Neural cell (in vitro differentiated cells): ENCODE measurements around the gene VWA3A.

Experiments used
- EP300 ChIP-seq: fragments of 450-650 bp; conservative IDR thresholded peaks from 2 replicates; pipeline ENCODE4 v1.6.1; 2014; ENCODE audit warnings: antibody characterized with exemption, mild to moderate bottlenecking, moderate library complexity; ENCODE audit not compliant: poor library complexity, severe bottlenecking
- EZH2 ChIP-seq: fragments of 200-600, 300-800 bp; shearing (Covaris generic), sonication (generic); IDR thresholded peaks from 2 replicates; pipeline ENCODE4 v1.6.1; 2014; ENCODE audit warnings: antibody characterized with exemption, low read length, borderline replicate concordance, mild to moderate bottlenecking; ENCODE audit not compliant: insufficient read depth, poor library complexity, severe bottlenecking
- MXI1 ChIP-seq: fragments of 450-650 bp; conservative IDR thresholded peaks from 2 replicates; pipeline ENCODE4 v1.6.1; 2014; ENCODE audit warnings: antibody characterized with exemption, mild to moderate bottlenecking; ENCODE audit not compliant: poor library complexity, severe bottlenecking
- POLR2AphosphoS5 ChIP-seq: IDR thresholded peaks from 2 replicates; pipeline ENCODE4 v1.6.1; 2012
- RAD21 ChIP-seq: fragments of 450-650 bp; conservative IDR thresholded peaks from 2 replicates; pipeline ENCODE4 v1.6.1; 2014; ENCODE audit warnings: antibody characterized with exemption, mild to moderate bottlenecking, moderate library complexity
- SMC3 ChIP-seq: fragments of 450-650 bp; conservative IDR thresholded peaks from 2 replicates; pipeline ENCODE4 v1.6.1; 2014; ENCODE audit warnings: antibody characterized with exemption, mild to moderate bottlenecking, moderate library complexity; ENCODE audit not compliant: poor library complexity
- TAF1 ChIP-seq: IDR thresholded peaks from 2 replicates; pipeline ENCODE4 v1.6.1; 2012; ENCODE audit warnings: low read depth
- TF ChIP-seq, protein P1 (sequence below): fragments of 450-650 bp; IDR thresholded peaks from 2 replicates; pipeline ENCODE4 v1.5.1; 2014; ENCODE audit warnings: antibody characterized with exemption, mild to moderate bottlenecking, moderate library complexity; ENCODE audit not compliant: poor library complexity, severe bottlenecking
- TF ChIP-seq, protein P2 (sequence below): IDR thresholded peaks from 2 replicates; pipeline ENCODE4 v1.6.1; 2012; ENCODE audit warnings: borderline replicate concordance

DNA sequence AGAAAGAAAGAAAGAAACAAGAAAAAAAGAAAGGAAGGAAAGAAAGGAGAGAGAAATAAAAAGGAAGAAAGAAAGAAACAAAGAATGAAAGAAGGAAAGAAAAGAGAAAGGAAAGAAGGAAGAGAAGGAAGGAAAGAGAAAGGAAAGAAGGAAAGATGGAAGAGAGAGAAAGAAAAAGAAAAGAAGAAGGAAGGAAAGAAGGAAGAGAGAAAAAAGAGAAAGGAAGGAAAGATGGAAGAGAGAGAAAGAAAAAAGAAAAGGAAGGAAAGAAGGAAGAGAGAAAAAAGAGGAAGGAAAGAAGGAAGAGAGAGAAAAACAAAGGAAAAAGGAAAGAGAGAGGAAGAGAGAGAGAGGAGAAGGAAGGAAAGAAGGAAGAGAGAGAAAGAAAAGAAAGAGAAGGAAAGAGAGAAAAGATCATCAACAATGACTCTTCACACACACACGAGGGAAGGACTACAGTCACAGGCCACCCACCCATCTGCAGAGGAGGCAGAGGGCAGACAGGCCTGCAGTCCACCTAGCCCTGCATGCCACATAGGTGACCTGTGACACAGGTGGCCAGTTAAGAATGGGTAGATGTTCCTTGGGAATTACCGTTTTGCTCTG, 23.9 kb downstream of the VWA3A start:
- TF ChIP-seq, protein P1, sequence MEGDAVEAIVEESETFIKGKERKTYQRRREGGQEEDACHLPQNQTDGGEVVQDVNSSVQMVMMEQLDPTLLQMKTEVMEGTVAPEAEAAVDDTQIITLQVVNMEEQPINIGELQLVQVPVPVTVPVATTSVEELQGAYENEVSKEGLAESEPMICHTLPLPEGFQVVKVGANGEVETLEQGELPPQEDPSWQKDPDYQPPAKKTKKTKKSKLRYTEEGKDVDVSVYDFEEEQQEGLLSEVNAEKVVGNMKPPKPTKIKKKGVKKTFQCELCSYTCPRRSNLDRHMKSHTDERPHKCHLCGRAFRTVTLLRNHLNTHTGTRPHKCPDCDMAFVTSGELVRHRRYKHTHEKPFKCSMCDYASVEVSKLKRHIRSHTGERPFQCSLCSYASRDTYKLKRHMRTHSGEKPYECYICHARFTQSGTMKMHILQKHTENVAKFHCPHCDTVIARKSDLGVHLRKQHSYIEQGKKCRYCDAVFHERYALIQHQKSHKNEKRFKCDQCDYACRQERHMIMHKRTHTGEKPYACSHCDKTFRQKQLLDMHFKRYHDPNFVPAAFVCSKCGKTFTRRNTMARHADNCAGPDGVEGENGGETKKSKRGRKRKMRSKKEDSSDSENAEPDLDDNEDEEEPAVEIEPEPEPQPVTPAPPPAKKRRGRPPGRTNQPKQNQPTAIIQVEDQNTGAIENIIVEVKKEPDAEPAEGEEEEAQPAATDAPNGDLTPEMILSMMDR, result no peak
- TF ChIP-seq EZH2 (no peak), RAD21 (no peak), EP300 (no peak), POLR2AphosphoS5 (no peak), TAF1 (no peak), SMC3 (no peak), MXI1 (no peak)
- TF ChIP-seq, protein P2, sequence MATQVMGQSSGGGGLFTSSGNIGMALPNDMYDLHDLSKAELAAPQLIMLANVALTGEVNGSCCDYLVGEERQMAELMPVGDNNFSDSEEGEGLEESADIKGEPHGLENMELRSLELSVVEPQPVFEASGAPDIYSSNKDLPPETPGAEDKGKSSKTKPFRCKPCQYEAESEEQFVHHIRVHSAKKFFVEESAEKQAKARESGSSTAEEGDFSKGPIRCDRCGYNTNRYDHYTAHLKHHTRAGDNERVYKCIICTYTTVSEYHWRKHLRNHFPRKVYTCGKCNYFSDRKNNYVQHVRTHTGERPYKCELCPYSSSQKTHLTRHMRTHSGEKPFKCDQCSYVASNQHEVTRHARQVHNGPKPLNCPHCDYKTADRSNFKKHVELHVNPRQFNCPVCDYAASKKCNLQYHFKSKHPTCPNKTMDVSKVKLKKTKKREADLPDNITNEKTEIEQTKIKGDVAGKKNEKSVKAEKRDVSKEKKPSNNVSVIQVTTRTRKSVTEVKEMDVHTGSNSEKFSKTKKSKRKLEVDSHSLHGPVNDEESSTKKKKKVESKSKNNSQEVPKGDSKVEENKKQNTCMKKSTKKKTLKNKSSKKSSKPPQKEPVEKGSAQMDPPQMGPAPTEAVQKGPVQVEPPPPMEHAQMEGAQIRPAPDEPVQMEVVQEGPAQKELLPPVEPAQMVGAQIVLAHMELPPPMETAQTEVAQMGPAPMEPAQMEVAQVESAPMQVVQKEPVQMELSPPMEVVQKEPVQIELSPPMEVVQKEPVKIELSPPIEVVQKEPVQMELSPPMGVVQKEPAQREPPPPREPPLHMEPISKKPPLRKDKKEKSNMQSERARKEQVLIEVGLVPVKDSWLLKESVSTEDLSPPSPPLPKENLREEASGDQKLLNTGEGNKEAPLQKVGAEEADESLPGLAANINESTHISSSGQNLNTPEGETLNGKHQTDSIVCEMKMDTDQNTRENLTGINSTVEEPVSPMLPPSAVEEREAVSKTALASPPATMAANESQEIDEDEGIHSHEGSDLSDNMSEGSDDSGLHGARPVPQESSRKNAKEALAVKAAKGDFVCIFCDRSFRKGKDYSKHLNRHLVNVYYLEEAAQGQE, result no peak
